CD4-positive, alpha-beta T cell treated with Interferon gamma for 1 hour (primary cell): ENCODE measurements around the gene PLD1.

ENCODE experiments used
- DNase-seq: peaks from one replicate; pipeline ENCODE4 v3.0.0-alpha.2; 2020

The PLD1 gene

GRCh38 chr3:171744158-171744741 is 66.0 kb downstream of the PLD1 start:
- DNase-seq, result no peak

DNA sequence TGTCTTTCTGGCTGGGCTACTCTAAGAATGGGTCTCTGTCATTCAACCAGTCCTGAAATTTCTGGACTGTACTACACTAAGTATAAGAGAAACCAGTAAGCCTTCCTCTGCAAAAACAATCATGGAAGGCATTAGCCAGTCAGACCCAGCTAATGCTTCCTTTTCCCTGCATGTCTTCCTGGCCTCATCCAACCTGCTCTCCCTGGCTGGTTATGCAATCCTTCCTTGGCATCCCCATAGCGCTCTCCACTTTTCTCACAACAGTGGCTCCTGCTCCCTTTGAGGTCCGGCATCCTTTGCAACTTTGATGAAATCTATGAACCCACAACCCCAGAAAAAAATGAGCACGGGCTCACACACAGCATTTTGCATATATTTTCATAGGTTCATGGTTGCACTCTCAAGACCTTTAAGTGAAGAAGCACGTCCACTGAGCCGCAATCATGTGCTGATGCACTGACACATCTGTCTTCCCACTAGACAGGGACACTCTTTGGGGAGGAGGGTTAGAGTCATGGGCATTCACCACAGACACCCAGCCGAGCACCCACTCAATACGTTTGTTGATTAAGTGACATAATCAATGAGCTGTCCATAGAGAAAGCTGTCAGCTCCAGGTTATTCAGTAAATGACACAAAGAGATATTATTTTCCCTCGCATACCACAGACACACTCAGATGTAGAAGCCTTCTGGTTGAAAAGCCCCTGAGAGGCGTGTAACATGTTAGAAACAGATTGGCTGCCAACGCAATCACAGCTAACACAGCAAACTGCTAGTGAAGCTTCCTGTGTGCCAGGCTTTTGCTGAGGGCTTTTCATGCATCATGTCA is 66.7 kb downstream of the PLD1 start:
- no peak for DNase-seq

GRCh38 chr3:171741377-171741776 is 68.9 kb downstream of the PLD1 start:
- DNase-seq, result no peak

DNA sequence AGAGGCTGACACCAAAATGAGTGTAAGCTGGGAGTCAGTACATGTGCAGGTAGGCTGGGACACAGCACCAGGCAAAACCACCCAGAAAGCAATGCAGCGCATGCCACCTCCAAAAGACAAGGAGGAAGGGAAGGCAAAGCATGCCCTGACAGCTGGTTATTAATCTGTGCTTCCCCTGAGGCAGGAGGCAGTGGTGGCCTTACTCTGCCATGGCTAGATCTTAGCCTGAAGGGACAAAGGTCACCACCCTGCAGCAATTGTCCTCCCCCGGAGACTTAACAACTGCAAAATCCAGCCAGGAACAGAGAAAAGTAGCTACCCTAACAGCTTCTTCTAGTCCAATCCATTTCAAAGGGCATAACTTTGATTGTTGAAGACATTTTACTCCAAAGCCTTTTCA is 73.7 kb downstream of the PLD1 start:
- no peak for DNase-seq

- no peak for DNase-seq
Observed at GRCh38 chr3:171733561-171733960, 76.7 kb downstream of the PLD1 start.

DNA sequence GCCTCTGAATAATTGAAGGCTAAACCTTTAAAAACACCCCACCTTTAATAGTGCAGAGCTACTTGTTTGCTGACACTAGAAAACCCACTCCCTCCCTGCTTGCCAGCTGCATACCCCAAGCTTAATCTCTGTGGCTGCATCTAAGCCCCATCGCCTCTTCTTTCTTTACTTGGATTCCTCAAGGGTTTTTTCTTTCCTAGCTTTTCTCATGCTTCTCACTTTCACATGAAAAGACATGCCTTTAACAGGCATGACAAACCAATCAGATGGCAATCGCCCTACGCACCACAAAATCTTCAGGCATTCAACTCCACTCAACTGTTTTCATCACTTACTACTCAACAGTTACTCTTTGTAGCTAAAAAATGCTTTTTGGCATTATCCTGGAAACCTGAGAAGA is 77.5 kb downstream of the PLD1 start:
- no peak for DNase-seq

DNA sequence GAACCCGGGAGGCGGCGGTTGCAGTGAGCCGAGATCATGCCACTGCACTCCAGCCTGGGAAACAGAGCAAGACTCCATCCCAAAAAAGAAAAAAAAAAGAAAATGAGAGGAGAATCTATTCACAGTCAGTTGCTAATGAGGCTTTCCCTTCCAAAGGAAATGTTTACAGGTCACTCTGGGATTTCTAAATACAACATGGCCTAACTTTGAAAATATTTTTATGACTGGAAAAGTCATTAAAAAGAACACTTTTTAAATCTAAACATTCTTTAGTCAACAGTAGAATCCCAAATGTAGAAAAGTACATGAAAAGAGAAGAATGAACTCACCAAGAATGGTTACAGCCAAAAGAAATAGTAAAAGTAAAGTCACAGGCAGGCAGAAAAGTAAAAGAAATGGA is 78.6 kb downstream of the PLD1 start:
- no peak for DNase-seq

- DNase-seq, result no peak
Observed at GRCh38 chr3:171729452-171730334, 80.6 kb downstream of the PLD1 start.

DNA sequence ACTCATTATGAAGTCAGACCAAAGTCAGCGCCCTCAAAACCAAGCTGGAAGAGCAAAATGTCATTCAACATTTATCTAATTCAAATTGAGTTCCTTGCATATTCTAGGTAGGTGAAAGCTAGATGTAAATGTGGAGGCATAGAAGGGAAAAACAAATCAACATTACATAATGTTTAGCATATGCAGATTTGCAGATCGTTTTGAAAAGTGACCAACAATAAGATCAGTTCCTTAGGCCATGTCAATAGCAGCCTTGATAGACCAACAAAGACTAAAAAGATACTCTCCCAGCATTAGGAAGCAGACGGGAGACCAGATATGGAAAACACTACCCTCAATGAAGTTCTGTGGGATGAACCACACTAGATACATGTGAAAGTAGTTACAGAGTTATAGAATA is 83.0 kb downstream of the PLD1 start:
- no peak for DNase-seq

DNA sequence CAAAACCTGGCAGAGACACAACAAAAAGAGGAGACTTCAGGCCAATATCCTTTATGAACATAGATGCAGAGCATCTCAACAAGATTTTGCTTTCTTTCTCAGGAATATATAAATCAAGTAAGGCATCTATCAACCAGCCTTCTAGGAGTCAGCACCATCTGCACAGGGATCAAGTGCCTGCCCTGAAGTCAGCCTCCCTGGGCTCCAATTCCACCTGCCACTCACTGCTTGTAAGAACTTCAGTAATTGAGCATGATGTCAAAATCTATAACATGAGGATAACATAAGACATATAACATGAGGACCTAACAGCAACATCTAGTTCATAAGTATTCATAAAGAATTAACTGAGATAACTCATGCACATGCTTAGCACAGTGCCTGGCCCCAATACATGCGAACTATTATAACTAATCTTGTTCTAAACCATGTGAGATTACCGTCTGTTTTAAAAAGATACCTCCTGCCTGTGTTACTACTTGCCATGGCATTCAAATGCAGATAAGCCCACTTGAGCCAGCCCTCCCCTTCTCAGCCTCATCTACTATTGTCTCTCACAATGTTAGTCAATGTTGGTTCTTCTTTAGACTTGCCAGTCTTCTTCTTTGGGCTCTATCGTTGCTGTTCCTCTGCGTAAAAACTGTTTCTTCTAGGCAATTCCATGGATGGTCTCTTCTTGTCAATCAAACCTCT is 91.6 kb downstream of the PLD1 start:
- DNase-seq, result no peak

DNA sequence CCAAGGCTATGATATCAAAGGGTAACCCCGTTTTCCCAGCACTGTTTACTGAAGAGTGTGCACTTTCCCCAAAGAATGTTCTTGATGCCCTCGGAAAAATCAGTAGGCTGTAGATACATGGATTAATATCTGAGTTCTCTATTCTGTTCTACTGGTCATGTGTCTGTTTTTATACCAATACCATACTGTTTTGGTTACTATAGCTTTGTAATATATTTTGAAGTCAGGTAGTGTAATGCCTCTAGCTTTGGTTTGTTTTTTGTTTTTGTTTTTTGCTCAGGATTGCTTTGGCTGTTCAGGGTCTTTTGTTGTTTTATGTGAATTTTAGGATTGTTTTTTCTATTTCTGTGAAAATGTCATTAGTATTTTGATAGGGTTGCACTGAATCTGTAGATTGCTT is 95.1 kb downstream of the PLD1 start:
- DNase-seq, result no peak

GRCh38 chr3:171712171-171712938 is 97.9 kb downstream of the PLD1 start:
- DNase-seq, result no peak

DNA sequence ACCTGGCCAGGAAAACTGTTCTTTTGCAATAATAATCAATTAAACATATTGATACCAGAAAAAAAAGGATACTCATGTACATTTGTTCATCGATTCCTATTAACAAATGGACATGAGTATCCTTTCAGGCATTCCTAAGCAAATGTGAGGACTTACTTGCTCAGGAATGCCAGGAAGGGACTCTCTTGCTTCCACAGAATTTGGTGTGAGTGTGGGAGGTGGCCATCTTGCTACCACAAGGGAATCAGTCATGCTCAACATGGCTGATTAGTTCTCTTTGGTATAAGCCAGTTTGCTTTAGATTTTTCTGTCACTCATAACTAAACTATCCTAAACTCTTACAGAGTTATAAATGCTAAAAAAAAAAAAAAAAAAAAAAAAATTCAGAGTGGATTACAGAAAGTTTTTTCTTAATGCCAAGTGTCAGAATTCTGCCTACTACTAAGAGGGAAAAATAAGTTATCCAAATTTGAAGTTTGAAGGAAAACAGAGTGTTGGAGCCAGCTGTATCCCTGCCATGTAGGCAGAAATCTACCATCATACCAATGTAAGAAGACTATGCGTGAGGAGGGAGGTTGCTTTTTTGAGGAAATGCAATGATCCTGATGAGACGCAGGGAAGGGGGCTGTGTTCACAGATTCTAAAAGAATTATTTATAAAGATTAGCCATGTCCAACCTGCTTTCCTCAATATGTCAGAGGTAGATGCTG is 98.7 kb downstream of the PLD1 start:
- DNase-seq, result no peak

DNA sequence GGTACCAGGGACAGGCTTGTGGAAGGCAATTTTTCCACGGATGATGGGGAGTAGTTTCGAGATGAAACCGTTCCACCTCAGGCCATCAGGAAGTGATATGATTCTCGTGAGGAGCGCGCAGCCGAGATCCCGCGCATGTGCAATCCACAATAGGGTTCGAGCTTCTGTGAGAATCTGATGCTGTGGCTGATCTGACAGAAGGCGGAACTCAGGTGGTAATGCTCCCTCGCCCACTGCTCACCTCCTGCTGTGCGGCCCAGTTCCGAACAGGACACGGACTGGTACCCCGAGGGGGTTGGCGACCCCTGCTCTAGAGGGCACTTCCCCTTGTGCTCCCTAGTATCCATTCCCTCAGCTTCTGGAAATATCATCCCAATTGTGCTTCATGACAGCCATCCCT is 99.9 kb downstream of the PLD1 start:
- DNase-seq, result no peak

GRCh38 chr3:171704814-171705213 is 105.5 kb downstream of the PLD1 start:
- no peak for DNase-seq

DNA sequence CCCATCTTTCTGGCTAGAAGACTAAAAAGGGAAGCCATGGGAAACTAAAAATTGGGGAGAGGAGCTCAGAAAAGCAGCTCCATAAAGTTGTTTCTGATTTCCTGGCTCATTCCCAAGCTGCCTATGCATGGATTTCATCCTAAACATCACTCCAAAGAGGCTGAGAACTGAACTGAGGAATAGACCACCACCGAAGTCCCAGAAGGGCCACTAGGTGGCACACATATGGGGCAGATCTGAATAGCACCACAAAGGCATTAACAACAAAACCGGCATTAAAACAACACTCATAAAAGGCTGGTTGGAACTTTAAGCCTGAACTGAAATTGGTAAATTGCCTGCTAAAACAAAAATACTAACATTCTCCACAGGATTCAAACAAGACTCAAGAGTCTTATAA is 106.3 kb downstream of the PLD1 start:
- DNase-seq, result no peak

- no peak for DNase-seq
Observed at GRCh38 chr3:171703144-171703543, 107.1 kb downstream of the PLD1 start.

- DNase-seq, result no peak
Observed at GRCh38 chr3:171700653-171701052, 109.6 kb downstream of the PLD1 start.

GRCh38 chr3:171700157-171700556 is 110.1 kb downstream of the PLD1 start:
- no peak for DNase-seq

- no peak for DNase-seq
Observed at GRCh38 chr3:171699601-171700000, 110.7 kb downstream of the PLD1 start.

GRCh38 chr3:171696805-171697204 is 113.5 kb downstream of the PLD1 start:
- no peak for DNase-seq

- no peak for DNase-seq
Observed at GRCh38 chr3:171695426-171695825, 114.9 kb downstream of the PLD1 start.
